ENCODE results near the gene CELF2. TPM values are rescaled to one million over a fixed set of nuclear protein-coding genes. Genes with fewer than 3 reads are reported as not detected.

CELF2 gene
- total RNA-seq, 1 experiment from 2014 or later: 28.7 TPM

DNA sequence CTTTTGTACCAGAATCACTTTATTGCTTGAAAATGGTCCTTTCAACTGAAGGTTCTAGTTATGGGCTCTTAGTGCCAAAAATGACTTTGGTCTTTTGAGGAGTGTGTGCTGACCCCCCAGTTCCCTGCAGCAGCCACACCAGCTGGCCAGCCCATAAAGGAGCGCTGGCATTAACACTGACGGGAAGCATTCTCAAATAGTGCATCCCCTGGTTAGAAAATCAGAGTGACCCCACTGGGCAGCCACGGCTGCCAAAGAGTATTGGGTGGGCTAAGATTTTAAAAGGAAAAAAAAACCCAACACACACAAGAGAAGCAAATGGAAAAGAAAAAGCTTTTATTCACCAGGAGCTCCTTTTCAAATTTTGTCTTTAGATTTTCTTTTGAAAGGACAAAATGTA, 199.8 kb downstream of the CELF2 start:
- Mint-ChIP-seq H3K9me3 (no peaks in the 10 kb centered on the region), H3K27ac (no peak overlapping the region; a peak in 1 of 7 replicates), H3K4me1 (peaks cover 13 to 15% of the 10 kb centered on the region in 2 experiments), H3K27me3 (ENCODE audit: low read depth) (no peaks in the 10 kb centered on the region), H3K4me3 (no peak overlapping the region), H3K36me3 (ENCODE audit: insufficient read depth in 1 of 3, low read depth in 3 of 3) (no peaks in the 10 kb centered on the region; a peak in 1 of 7 replicates)
- no peaks in the 10 kb centered on the region for H3K23me2 ChIP-seq (ENCODE audit: insufficient read length, low read depth, low read length, poor library complexity, severe bottlenecking)
- no peaks in the 10 kb centered on the region for H3K79me1 ChIP-seq (ENCODE audit: insufficient read depth, low read depth, low read length, poor library complexity, severe bottlenecking)
- no peak overlapping the region for H3K9ac ChIP-seq (ENCODE audit: extremely low read depth, insufficient read length, low read length)
- H3K79me2 ChIP-seq (ENCODE audit: insufficient read depth, low read length): no peaks in the 10 kb centered on the region
- H3K27ac ChIP-seq (ENCODE audit: insufficient read length, low read depth, low read length): no peak overlapping the region
- no peak overlapping the region for H3K56ac ChIP-seq (ENCODE audit: insufficient read length, low read depth, low read length)
- H2AK5ac ChIP-seq (ENCODE audit: insufficient read length, low read length): no peak overlapping the region
- no peaks in the 10 kb centered on the region for H4K20me1 ChIP-seq (ENCODE audit: control insufficient read depth, insufficient read depth, insufficient read length)
- H3K18ac ChIP-seq (ENCODE audit: insufficient read length, low read depth, low read length): no peak overlapping the region
- no peak overlapping the region for H3K14ac ChIP-seq (ENCODE audit: insufficient read depth, low read length)
- no peak overlapping the region for H3T11ph ChIP-seq (ENCODE audit: low read length)
- DNase-seq: no peak
- H2BK15ac ChIP-seq (ENCODE audit: low read depth, low read length): no peak overlapping the region
- no peak overlapping the region for H4K8ac ChIP-seq (replicated peaks; ENCODE audit: insufficient read length, low read depth, low read length)
- no peak overlapping the region for H2BK20ac ChIP-seq (ENCODE audit: low read depth, low read length, poor library complexity, severe bottlenecking)
- no peak overlapping the region for H2BK120ac ChIP-seq (ENCODE audit: low read depth, low read length, poor library complexity, severe bottlenecking)
- no CpG with 5 or more reads among the region's 3 CpGs for WGBS (ENCODE audit: extremely low coverage, insufficient read length, low lambda C conversion rate)
- no peak overlapping the region for H2BK5ac ChIP-seq (ENCODE audit: insufficient read length, low read length)
- H2AFZ ChIP-seq (ENCODE audit: low read length): no peak overlapping the region
- H3K4me1 ChIP-seq (ENCODE audit: insufficient read depth, low read length): no peaks in the 10 kb centered on the region; the same call in 1 of the 2 replicates
- no peak overlapping the region for H4K91ac ChIP-seq (ENCODE audit: insufficient read length, low read depth, low read length)
- H4K5ac ChIP-seq (ENCODE audit: insufficient read length, low read depth, low read length): no peak overlapping the region
- no peaks in the 10 kb centered on the region for H3K27me3 ChIP-seq (ENCODE audit: insufficient read depth, low read length)
- no peaks in the 10 kb centered on the region for H3K9me3 ChIP-seq (ENCODE audit: control insufficient read depth, low read depth, low read length)
- H3K23ac ChIP-seq (ENCODE audit: insufficient read length, low read depth, low read length): no peak overlapping the region
- H3K4ac ChIP-seq (ENCODE audit: low read depth, low read length): no peak overlapping the region
- no peak overlapping the region for H3K4me2 ChIP-seq (ENCODE audit: insufficient read depth, insufficient read length, low read length)
- TF ChIP-seq, protein P1, sequence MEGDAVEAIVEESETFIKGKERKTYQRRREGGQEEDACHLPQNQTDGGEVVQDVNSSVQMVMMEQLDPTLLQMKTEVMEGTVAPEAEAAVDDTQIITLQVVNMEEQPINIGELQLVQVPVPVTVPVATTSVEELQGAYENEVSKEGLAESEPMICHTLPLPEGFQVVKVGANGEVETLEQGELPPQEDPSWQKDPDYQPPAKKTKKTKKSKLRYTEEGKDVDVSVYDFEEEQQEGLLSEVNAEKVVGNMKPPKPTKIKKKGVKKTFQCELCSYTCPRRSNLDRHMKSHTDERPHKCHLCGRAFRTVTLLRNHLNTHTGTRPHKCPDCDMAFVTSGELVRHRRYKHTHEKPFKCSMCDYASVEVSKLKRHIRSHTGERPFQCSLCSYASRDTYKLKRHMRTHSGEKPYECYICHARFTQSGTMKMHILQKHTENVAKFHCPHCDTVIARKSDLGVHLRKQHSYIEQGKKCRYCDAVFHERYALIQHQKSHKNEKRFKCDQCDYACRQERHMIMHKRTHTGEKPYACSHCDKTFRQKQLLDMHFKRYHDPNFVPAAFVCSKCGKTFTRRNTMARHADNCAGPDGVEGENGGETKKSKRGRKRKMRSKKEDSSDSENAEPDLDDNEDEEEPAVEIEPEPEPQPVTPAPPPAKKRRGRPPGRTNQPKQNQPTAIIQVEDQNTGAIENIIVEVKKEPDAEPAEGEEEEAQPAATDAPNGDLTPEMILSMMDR (conservative IDR thresholded peaks at IDR 0.05): no peak
- H2BK12ac ChIP-seq (ENCODE audit: insufficient read length, low read depth, low read length): no peak overlapping the region
